Neural progenitor cell (in vitro differentiated cells): ENCODE measurements around the gene KRT13. TPM values are rescaled to one million over a fixed set of nuclear protein-coding genes. Genes with fewer than 3 reads are reported as not detected.

Source experiments
- DNase-seq: peaks from one replicate; pipeline ENCODE4 v3.0.0-alpha.2; 2016; ENCODE audit warnings: low spot score
- H2AFZ ChIP-seq: fragments of 200-600 bp; sonication (generic); replicated peaks from 2 replicates; pipeline ENCODE4 v1.6.1; 2016; ENCODE audit warnings: antibody characterized with exemption
- H3F3A ChIP-seq: fragments of 200-600 bp; sonication (generic); 2 replicates; pipeline ENCODE4 v1.6.1; 2016; ENCODE audit warnings: antibody characterized with exemption, low read depth
- H3K27ac ChIP-seq: fragments of 200-600 bp; sonication (generic); 2 replicates; pipeline ENCODE4 v1.5.1; 2016; ENCODE audit warnings: mild to moderate bottlenecking
- H3K27me3 ChIP-seq: fragments of 200-600 bp; sonication (generic); 2 replicates; pipeline ENCODE4 v1.6.1; 2016; ENCODE audit warnings: mild to moderate bottlenecking, moderate library complexity
- H3K36me3 ChIP-seq: fragments of 200-600 bp; sonication (generic); 2 replicates; pipeline ENCODE4 v1.5.1; 2016
- H3K4me1 ChIP-seq: fragments of 200-600 bp; sonication (generic); 2 replicates; pipeline ENCODE4 v1.6.1; 2016; ENCODE audit warnings: mixed run types
- H3K4me2 ChIP-seq: fragments of 200-600 bp; sonication (generic); 2 replicates; pipeline ENCODE4 v1.6.1; 2016
- H3K4me3 ChIP-seq: fragments of 200-600 bp; sonication (generic); 2 replicates; pipeline ENCODE4 v1.5.1; 2016
- H3K79me2 ChIP-seq: fragments of 200-600 bp; sonication (generic); 2 replicates; pipeline ENCODE4 v1.6.1; 2016; ENCODE audit warnings: low read depth
- H3K9ac ChIP-seq: fragments of 200-600 bp; sonication (generic); 2 replicates; pipeline ENCODE4 v1.6.1; 2016
- H3K9me3 ChIP-seq: fragments of 200-600 bp; sonication (generic); 2 replicates; pipeline ENCODE4 v1.5.1; 2016; ENCODE audit warnings: low read depth
- H4K20me1 ChIP-seq: fragments of 200-600 bp; sonication (generic); 2 replicates; pipeline ENCODE4 v1.6.1; 2016; ENCODE audit warnings: low read depth
- H3K27ac Mint-ChIP-seq: 3 replicates; pipeline ENCODE4 v1.8.0; 2021; ENCODE audit warnings: mixed read lengths
- H3K27me3 Mint-ChIP-seq: 2 replicates; pipeline ENCODE4 v1.8.0; 2022; ENCODE audit warnings: low read depth, mild to moderate bottlenecking, inconsistent platforms, moderate library complexity, mixed read lengths; ENCODE audit not compliant: insufficient read depth
- H3K36me3 Mint-ChIP-seq: 3 replicates; pipeline ENCODE4 v1.8.0; 2021; ENCODE audit warnings: mixed read lengths
- H3K4me1 Mint-ChIP-seq: 3 replicates; pipeline ENCODE4 v1.8.0; 2021; ENCODE audit warnings: mixed read lengths
- H3K4me3 Mint-ChIP-seq: 3 replicates; pipeline ENCODE4 v1.8.0; 2021; ENCODE audit warnings: mild to moderate bottlenecking, moderate library complexity, mixed read lengths
- H3K9me3 Mint-ChIP-seq: 3 replicates; pipeline ENCODE4 v1.8.0; 2020; ENCODE audit warnings: mixed read lengths
- EZH2 ChIP-seq: fragments of 200-600 bp; sonication (generic); IDR thresholded peaks from 2 replicates; pipeline ENCODE4 v1.6.1; 2017; ENCODE audit warnings: antibody characterized with exemption, mild to moderate bottlenecking, moderate library complexity
- EZH2phosphoT487 ChIP-seq: fragments of 200-600 bp; sonication (generic); IDR thresholded peaks from 2 replicates; pipeline ENCODE4 v1.6.1; 2017; ENCODE audit warnings: antibody characterized with exemption
- total RNA-seq: library from RNA; depleted of rRNA; stranded (reverse); fragments of >200 nt; gene quantifications from 2 replicates; pipeline ENCODE4 v1.2.3, GENCODE V29; 2015; ENCODE audit warnings: low replicate concordance
- TF ChIP-seq, protein P1 (sequence below): fragments of 200-600 bp; sonication (generic); IDR thresholded peaks from 2 replicates; pipeline ENCODE4 v1.5.1; 2017; ENCODE audit warnings: antibody characterized with exemption, mild to moderate bottlenecking

The KRT13 gene
- total RNA-seq, 1 donor from 2014 or later: not detected

- no peak for DNase-seq
- no peak overlapping the region for H3K4me2 ChIP-seq
- TF ChIP-seq EZH2 (no peak), EZH2phosphoT487 (no peak)
- TF ChIP-seq, protein P1, sequence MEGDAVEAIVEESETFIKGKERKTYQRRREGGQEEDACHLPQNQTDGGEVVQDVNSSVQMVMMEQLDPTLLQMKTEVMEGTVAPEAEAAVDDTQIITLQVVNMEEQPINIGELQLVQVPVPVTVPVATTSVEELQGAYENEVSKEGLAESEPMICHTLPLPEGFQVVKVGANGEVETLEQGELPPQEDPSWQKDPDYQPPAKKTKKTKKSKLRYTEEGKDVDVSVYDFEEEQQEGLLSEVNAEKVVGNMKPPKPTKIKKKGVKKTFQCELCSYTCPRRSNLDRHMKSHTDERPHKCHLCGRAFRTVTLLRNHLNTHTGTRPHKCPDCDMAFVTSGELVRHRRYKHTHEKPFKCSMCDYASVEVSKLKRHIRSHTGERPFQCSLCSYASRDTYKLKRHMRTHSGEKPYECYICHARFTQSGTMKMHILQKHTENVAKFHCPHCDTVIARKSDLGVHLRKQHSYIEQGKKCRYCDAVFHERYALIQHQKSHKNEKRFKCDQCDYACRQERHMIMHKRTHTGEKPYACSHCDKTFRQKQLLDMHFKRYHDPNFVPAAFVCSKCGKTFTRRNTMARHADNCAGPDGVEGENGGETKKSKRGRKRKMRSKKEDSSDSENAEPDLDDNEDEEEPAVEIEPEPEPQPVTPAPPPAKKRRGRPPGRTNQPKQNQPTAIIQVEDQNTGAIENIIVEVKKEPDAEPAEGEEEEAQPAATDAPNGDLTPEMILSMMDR: no peak
- H3K79me2 ChIP-seq: no peaks in the 10 kb centered on the region
- no peak overlapping the region for H3K27ac Mint-ChIP-seq
- no peaks in the 10 kb centered on the region for H3K27me3 ChIP-seq
- no peak overlapping the region for H2AFZ ChIP-seq
- no peak overlapping the region for H3K4me3 Mint-ChIP-seq
- H3K9me3 Mint-ChIP-seq: peaks cover 8% of the 10 kb centered on the region
- no peaks in the 10 kb centered on the region for H3K9me3 ChIP-seq
- no peaks in the 10 kb centered on the region for H3K4me1 Mint-ChIP-seq
- no peaks in the 10 kb centered on the region for H3F3A ChIP-seq
- H4K20me1 ChIP-seq: no peaks in the 10 kb centered on the region
- no peaks in the 10 kb centered on the region for H3K4me1 ChIP-seq
- H3K36me3 ChIP-seq: no peaks in the 10 kb centered on the region
- H3K9ac ChIP-seq: no peak overlapping the region
- no peak overlapping the region for H3K27ac ChIP-seq
- H3K4me3 ChIP-seq: no peak overlapping the region
- H3K36me3 Mint-ChIP-seq: no peaks in the 10 kb centered on the region
- H3K27me3 Mint-ChIP-seq: no peaks in the 10 kb centered on the region
These were observed 37.1 kb downstream of the KRT13 start for GRCh38 chr17:41468346-41468745.

DNA sequence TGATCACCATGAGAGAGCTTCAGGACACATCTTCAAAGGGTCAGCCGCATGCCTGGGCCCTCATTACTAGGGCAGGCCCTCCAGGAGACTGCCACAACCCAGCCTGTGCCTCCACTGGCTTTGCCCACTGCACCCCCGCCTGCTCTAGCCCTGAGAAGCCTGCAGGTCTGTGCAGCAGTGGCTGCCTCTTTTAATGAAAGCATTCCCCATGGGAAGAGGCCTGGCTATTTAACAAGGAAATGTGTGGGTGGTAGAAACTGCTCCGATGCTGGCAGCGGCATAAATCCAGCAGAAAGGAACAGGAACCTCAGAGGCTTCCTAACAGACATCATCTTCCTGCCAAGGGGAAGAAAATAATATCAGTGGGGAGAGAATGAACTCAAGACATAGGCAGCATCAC lies 37.9 kb downstream of the KRT13 start:
- H3K9ac ChIP-seq: no peak overlapping the region
- Mint-ChIP-seq H3K27ac (no peak overlapping the region), H3K36me3 (no peaks in the 10 kb centered on the region), H3K4me3 (no peak overlapping the region), H3K27me3 (no peaks in the 10 kb centered on the region), H3K9me3 (peaks cover 8% of the 10 kb centered on the region), H3K4me1 (no peaks in the 10 kb centered on the region)
- no peaks in the 10 kb centered on the region for H3K27me3 ChIP-seq
- DNase-seq: no peak
- H2AFZ ChIP-seq: no peak overlapping the region
- H3K4me3 ChIP-seq: no peak overlapping the region
- H3K36me3 ChIP-seq: no peaks in the 10 kb centered on the region
- H3K4me1 ChIP-seq: no peaks in the 10 kb centered on the region
- no peaks in the 10 kb centered on the region for H3K9me3 ChIP-seq
- H3K4me2 ChIP-seq: no peak overlapping the region
- H3K27ac ChIP-seq: no peak overlapping the region
- H3F3A ChIP-seq: no peaks in the 10 kb centered on the region
- no peaks in the 10 kb centered on the region for H4K20me1 ChIP-seq
- no peaks in the 10 kb centered on the region for H3K79me2 ChIP-seq
- TF ChIP-seq, protein P1: no peak
- TF ChIP-seq EZH2: no peak
- TF ChIP-seq EZH2phosphoT487: no peak

DNA sequence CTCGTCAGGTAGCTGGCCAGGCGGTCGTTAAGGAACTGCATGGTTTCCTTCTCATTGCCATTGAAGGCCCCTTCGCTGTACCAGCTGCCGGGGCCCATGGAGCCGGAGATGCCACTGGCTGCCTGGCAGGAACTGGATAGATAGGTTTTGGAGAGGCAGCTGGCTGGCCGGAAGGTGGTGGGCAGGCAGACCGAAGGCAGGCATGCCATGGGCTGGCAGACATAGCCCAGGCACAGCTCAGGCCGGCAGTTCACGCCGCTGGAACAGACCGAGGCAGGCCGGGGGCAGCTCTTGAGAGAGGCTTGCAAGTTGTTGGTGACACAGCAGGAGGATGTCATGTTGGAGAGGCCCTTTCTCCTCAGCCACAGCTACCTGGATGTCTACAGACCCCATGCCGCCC lies 38.4 kb downstream of the KRT13 start, which contains the start of gene KRT32:
Gene KRT32 (minus strand): TSS at position 399 of the 400 bp plus-strand sequence. CDS start 61 bp downstream, at position 338.
- no peak for DNase-seq
- Mint-ChIP-seq H3K4me3 (no peak within 1 kb of the TSS), H3K36me3 (no peaks in the 10 kb centered on the region)

More for the DNA sequence above, 38.4 kb downstream of the KRT13 start, which contains the start of gene KRT32:
- H3K9me3 ChIP-seq: no peaks in the 10 kb centered on the region
- no peak for TF ChIP-seq EZH2phosphoT487
- TF ChIP-seq, protein P1: no peak
- TF ChIP-seq EZH2: no peak
- no peaks in the 10 kb centered on the region for H3K79me2 ChIP-seq
- no peaks in the 10 kb centered on the region for H3K36me3 ChIP-seq
- Mint-ChIP-seq H3K9me3 (peaks cover 8% of the 10 kb centered on the region), H3K27ac (no peak within 1 kb of the TSS), H3K27me3 (no peaks in the 10 kb centered on the region), H3K4me1 (no peaks in the 10 kb centered on the region)
- no peaks in the 10 kb centered on the region for H3K4me1 ChIP-seq
- no peak within 1 kb of the TSS for H3K4me2 ChIP-seq
- H3F3A ChIP-seq: no peaks in the 10 kb centered on the region
- H2AFZ ChIP-seq: no peak within 1 kb of the TSS
- no peak within 1 kb of the TSS for H3K9ac ChIP-seq
- no peaks in the 10 kb centered on the region for H4K20me1 ChIP-seq
- no peak within 1 kb of the TSS for H3K27ac ChIP-seq
- no peaks in the 10 kb centered on the region for H3K27me3 ChIP-seq
- no peak within 1 kb of the TSS for H3K4me3 ChIP-seq
